Activated naive CD4-positive, alpha-beta T cell treated with anti-CD3 and anti-CD28 coated beads for 36 hours (primary cell): Measurements from ENCODE around the gene SERPINH1. TPM values are rescaled to one million over a fixed set of nuclear protein-coding genes. Genes with fewer than 3 reads are reported as not detected.

Experiments
- CTCF ChIA-PET: fragments of 350-600 bp; sonication (Branson Sonifier 250); formaldehyde crosslinking; loops from one replicate; lab custom pipeline; 2021; ENCODE audit warnings: antibody characterized with exemption; lab: Charles Lee
- DNase-seq: peaks from one replicate; pipeline ENCODE4 v3.0.0-alpha.2; 2020
- H3K27ac Mint-ChIP-seq: one replicate; pipeline ENCODE4 v1.8.0; 2021; ENCODE audit warnings: mild to moderate bottlenecking, mixed read lengths
- H3K27me3 Mint-ChIP-seq: one replicate; pipeline ENCODE4 v1.8.0; 2021; ENCODE audit warnings: low read depth, mixed read lengths
- H3K36me3 Mint-ChIP-seq: one replicate; pipeline ENCODE4 v1.8.0; 2021; ENCODE audit warnings: low read depth, mixed read lengths
- H3K4me1 Mint-ChIP-seq: one replicate; pipeline ENCODE4 v1.8.0; 2021; ENCODE audit warnings: low read depth, mixed read lengths
- H3K4me3 Mint-ChIP-seq: one replicate; pipeline ENCODE4 v1.8.0; 2021; ENCODE audit warnings: mild to moderate bottlenecking, moderate library complexity, mixed read lengths
- H3K9me3 Mint-ChIP-seq: one replicate; pipeline ENCODE4 v1.8.0; 2021; ENCODE audit warnings: mixed read lengths
- intact Hi-C: fragments of 100-400 bp; cut with micrococcal nuclease; formaldehyde crosslinking; loops from one replicate; pipeline ENCODE4 v1.15.1; 2023
- total RNA-seq, 2 experiments: library from RNA; stranded (reverse); gene quantifications; one replicate each; pipeline ENCODE4 v1.2.3, GENCODE V29; 2021

Gene SERPINH1
- total RNA-seq, 2 experiments from 2014 or later: 13.9 to 15.4 TPM

DNA sequence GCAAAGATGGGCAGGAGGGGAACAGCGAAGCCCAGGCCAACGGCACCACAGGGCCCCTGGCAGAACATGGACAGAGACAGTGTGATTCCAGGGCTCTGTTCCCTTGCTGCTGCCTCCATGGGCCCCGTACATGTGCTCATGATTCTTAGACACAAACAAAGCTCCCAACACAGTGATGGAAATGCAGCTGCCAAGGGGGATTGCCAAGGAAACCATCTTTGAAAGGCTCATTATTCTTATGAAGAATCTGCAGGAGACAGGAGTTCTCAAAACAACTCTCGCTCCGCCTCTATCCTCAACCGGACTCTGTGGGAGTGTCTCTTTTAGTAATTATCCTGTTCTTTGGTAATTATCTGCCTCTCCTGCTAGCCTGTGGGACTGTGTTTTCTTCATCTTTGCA, 32.2 kb downstream of the SERPINH1 start:
- Mint-ChIP-seq H3K4me1 (peaks cover 2% of the 10 kb centered on the region), H3K4me3 (no peak overlapping the region), H3K9me3 (no peaks in the 10 kb centered on the region), H3K36me3 (no peaks in the 10 kb centered on the region), H3K27ac (no peak overlapping the region), H3K27me3 (no peaks in the 10 kb centered on the region)
- no peak for DNase-seq
- intact Hi-C loops: no loop called here
- CTCF ChIA-PET: no interaction called here

DNA sequence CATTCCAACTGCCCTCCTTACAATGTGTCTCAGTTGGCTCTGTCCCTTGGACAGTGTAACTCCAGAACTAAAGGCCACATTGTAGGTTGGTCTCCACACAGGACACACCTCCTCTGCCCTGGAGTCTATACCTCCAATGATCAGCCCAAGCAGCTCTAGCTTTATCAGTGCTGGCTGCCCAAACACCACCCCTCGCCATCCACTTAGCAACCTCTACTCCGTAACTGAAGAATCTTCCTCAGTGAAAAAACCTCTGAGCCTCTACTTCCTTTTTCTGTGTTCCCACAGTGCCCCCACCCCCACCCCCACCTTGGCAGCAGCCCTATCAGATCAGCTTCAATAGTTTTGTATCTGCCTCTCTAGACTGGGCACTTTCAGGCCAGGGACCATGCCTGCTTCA, 33.4 kb downstream of the SERPINH1 start:
- H3K4me1 Mint-ChIP-seq: peaks cover 2% of the 10 kb centered on the region
- intact Hi-C loops: no loop called here
- H3K27me3 Mint-ChIP-seq: no peaks in the 10 kb centered on the region
- H3K4me3 Mint-ChIP-seq: no peak overlapping the region
- DNase-seq: no peak
- H3K36me3 Mint-ChIP-seq: no peaks in the 10 kb centered on the region
- H3K9me3 Mint-ChIP-seq: no peaks in the 10 kb centered on the region
- CTCF ChIA-PET: no interaction called here
- no peak overlapping the region for H3K27ac Mint-ChIP-seq

DNA sequence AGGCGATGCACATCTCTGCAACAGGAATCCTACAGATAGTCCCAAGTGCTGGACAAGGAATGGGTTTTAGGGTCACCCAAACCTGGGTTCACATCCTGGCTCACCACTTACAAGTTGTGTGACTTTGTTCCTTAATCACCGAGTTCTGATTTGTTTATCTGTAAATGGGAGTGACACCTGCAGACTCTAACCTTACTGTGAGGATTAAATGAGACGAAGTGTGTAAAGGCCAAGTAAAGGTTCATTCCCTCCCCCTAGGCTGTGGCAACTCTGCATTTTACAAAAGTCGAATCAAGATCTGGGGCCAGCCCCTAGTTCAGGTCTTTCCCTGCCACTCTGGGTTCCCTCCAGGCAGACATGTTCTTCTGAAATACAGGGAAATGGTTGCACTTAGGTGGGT, 34.9 kb downstream of the SERPINH1 start:
- CTCF ChIA-PET: interaction anchor here (1.1 kb wide), 1 partner anchor 16 kb away, joined by 4 read pairs; no protein-coding TSS in a partner anchor
- intact Hi-C loops: no loop called here
- H3K36me3 Mint-ChIP-seq: no peaks in the 10 kb centered on the region
- no peaks in the 10 kb centered on the region for H3K9me3 Mint-ChIP-seq
- H3K4me3 Mint-ChIP-seq: no peak overlapping the region
- H3K4me1 Mint-ChIP-seq: peaks cover 2% of the 10 kb centered on the region
- no peaks in the 10 kb centered on the region for H3K27me3 Mint-ChIP-seq
- no peak for DNase-seq
- H3K27ac Mint-ChIP-seq: no peak overlapping the region

DNA sequence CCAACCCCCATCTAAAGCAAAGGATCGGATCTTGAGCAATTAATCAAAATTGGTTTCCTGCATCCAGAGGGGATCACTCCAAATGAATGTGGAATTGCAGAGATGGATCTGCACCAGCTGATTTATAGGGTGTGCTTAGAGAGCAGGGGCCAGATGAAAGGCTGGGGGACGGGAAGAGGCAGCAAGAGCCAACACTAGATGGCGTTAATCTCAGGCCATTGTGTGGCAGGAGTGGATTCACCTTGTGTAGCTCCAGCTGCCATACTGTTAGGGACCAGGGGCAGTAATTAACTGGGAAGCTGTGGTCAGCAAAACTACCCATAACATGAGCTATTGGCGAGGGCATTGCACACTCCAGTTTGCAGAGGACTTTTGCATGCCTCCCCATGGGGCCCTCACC, 35.6 kb downstream of the SERPINH1 start:
- H3K4me1 Mint-ChIP-seq: no peaks in the 10 kb centered on the region
- CTCF ChIA-PET: interaction anchor here (0.7 to 1.7 kb wide), 8 partner anchors 9 to 943 kb away, joined by 3 to 4 read pairs (median 4); no protein-coding TSS in a partner anchor
- no peaks in the 10 kb centered on the region for H3K9me3 Mint-ChIP-seq
- H3K36me3 Mint-ChIP-seq: no peaks in the 10 kb centered on the region
- H3K4me3 Mint-ChIP-seq: no peak overlapping the region
- intact Hi-C loops: no loop called here
- no peak for DNase-seq
- no peak overlapping the region for H3K27ac Mint-ChIP-seq
- H3K27me3 Mint-ChIP-seq: no peaks in the 10 kb centered on the region

DNA sequence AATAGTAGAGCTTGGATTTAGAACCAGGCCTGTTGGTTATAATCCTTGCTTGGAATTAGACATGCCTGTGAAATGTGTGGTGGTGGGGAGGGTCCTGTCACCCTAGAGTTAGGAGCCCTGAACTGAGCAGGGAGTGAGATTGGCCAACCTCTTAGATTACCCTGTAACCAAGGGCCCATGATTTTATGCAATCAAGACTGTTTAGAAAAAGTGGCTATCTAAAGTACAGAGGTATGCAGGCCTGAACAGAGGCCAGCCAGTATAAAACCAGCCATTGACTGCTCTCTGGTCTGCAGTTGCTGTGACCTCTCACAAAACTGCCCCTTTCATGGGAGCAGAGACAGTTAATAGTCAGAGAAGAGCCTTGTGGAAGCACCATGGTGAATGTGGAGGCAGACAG, 36.2 kb downstream of the SERPINH1 start:
- Mint-ChIP-seq H3K9me3 (no peaks in the 10 kb centered on the region), H3K36me3 (no peaks in the 10 kb centered on the region), H3K4me3 (no peak overlapping the region), H3K27ac (no peak overlapping the region), H3K27me3 (no peaks in the 10 kb centered on the region), H3K4me1 (no peaks in the 10 kb centered on the region)
- no peak for DNase-seq
- intact Hi-C loops: no loop called here
- CTCF ChIA-PET: interaction anchor here (0.8 to 1.7 kb wide), 8 partner anchors 10 to 299 kb away, joined by 3 to 4 read pairs (median 4); no protein-coding TSS in a partner anchor

DNA sequence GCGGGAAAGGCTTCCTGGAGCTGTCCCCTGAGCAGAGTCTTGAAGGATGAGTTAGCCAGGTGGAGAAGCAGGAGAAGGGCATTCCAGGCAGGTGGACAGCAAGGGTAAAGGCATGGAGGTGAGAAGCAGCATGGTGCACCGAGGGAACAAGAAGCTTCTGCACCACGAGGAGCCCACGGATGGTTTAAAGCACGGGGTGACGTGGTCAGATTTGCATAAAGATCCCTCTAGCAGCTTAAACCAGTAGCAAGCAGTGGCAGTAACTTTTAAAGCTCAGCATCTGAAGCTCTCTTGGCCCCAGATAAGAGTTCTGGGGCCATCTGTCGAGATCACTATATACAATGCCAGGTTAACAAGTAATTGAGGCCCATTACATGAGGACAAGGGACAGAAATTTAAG, 36.8 kb downstream of the SERPINH1 start:
- no peak for DNase-seq
- intact Hi-C loops: no loop called here
- Mint-ChIP-seq H3K4me1 (no peaks in the 10 kb centered on the region), H3K27me3 (no peaks in the 10 kb centered on the region), H3K36me3 (no peaks in the 10 kb centered on the region), H3K27ac (no peak overlapping the region), H3K4me3 (no peak overlapping the region), H3K9me3 (no peaks in the 10 kb centered on the region)
- CTCF ChIA-PET: interaction anchor here (0.8 to 1.7 kb wide), 5 partner anchors 13 to 154 kb away, joined by 3 to 6 read pairs (median 4); no protein-coding TSS in a partner anchor

DNA sequence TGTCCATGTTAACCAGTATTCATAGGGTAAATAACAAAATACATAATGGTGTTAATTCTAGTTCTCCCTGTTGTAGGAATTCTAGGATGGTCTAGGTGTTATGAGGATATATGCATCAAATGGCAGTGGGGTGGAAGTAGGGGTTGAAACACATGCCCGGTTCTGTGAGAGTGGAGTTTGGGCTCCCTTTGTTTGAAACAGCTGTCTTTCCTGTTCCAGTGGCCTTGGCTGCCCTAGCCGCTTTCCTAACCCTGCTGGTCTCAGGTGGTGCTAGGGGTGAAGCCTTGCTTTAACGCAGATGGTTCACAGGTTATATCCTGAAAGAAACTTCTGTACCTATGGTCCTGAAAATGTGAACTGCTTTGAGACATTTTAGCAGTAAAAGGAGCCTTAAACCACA, 38.3 kb downstream of the SERPINH1 start:
- no peak for DNase-seq
- H3K36me3 Mint-ChIP-seq: no peaks in the 10 kb centered on the region
- no peak overlapping the region for H3K27ac Mint-ChIP-seq
- no peaks in the 10 kb centered on the region for H3K27me3 Mint-ChIP-seq
- no peak overlapping the region for H3K4me3 Mint-ChIP-seq
- CTCF ChIA-PET: interaction anchor here (0.6 to 2.0 kb wide), 3 partner anchors 16 to 629 kb away, joined by 4 to 5 read pairs (median 5); no protein-coding TSS in a partner anchor
- intact Hi-C loops: no loop called here
- no peaks in the 10 kb centered on the region for H3K4me1 Mint-ChIP-seq
- no peaks in the 10 kb centered on the region for H3K9me3 Mint-ChIP-seq

DNA sequence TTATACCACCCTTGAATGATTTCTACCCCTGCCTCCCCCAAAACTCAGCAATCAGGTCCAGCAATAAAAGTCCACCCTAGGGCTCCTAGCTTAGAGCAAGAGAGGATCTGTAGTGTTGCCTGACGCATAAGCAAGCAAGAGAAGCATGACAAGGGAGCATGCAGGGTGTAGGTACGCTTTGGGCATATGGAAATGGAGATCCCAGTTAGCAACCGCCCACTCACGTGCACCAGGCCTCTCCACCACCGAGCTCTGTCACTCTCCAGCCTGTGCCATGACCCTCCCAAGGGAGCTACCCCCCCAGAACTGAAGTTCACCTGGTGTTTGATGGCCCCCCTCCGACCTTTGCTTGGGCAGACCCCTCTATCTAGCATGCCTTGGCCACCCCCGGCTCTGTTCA, 39.4 kb downstream of the SERPINH1 start:
- Mint-ChIP-seq H3K4me3 (no peak overlapping the region), H3K4me1 (no peaks in the 10 kb centered on the region), H3K9me3 (no peaks in the 10 kb centered on the region), H3K27me3 (no peaks in the 10 kb centered on the region), H3K27ac (no peak overlapping the region), H3K36me3 (no peaks in the 10 kb centered on the region)
- CTCF ChIA-PET: interaction anchor here (0.7 to 2.0 kb wide), 3 partner anchors 17 to 69 kb away, joined by 3 to 5 read pairs (median 4); no protein-coding TSS in a partner anchor
- intact Hi-C loops: no loop called here
- DNase-seq: no peak

DNA sequence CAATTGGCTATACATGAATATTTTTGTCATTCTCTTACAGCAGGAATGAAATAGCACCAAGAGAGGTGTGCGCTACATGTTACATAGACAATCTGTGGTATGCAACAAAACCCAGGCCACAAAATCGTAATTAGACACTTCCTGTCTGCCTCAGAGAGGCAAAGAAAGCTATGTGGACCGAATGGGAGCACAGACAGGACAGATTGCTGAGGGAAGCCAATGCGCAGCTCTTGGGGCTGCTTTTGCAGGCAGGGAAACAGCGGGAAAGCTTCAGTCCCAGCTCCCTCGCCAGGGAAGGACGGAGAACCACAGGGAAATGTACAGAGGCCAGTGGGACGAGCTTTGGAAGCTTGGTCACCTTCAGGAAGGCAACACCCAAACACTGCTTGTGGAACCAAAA, 40.9 kb downstream of the SERPINH1 start:
- no peaks in the 10 kb centered on the region for H3K4me1 Mint-ChIP-seq
- CTCF ChIA-PET: interaction anchor here (0.6 kb wide), 1 partner anchor 314 kb away, joined by 4 read pairs; no protein-coding TSS in a partner anchor
- no peak for DNase-seq
- intact Hi-C loops: no loop called here
- H3K4me3 Mint-ChIP-seq: no peak overlapping the region
- no peaks in the 10 kb centered on the region for H3K27me3 Mint-ChIP-seq
- no peaks in the 10 kb centered on the region for H3K9me3 Mint-ChIP-seq
- H3K36me3 Mint-ChIP-seq: no peaks in the 10 kb centered on the region
- H3K27ac Mint-ChIP-seq: no peak overlapping the region

DNA sequence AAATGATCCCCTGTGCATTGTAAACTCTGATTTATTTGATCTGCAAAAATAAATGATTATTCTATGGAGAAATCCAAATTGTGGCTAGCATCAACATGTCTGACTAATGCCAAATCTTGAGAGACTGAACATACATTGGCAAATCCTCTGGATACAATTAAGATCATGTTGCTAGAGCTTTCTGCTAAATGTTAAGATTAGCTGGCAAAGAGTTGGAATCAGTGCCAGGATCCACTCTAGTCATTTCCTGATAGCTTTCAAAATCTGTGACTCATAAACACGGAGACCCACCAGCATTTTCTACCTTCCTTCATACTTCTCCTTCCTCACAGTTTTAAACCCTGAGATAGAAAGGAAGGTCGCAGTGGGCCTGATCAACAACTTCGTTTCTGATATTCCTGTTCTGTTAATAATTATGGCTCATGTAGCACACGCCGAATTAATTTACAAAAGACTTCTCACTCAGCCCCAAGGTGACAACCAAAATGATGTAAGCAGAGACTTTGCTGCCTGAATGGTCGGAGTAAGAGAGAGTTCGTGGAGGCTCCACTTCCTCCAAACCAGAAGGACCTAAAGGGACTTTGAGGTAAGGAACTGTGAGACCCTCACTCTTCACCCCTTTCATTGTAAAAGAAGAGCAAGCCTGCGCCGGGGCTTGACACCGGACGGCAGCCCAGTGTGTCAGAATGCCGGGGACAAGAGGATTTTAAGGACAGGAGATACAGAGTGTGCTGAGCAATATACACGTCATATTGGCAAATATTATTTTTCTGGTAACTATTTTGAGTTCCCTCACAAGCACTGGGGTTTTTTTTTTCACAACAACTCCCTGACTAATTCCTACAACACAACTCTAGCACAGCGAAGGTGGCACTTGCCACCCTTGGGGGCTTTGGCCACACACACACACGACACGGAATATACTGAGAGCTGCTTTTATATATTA, 42.0 kb downstream of the SERPINH1 start:
- Mint-ChIP-seq H3K36me3 (no peaks in the 10 kb centered on the region), H3K27ac (no peak overlapping the region), H3K4me3 (no peak overlapping the region), H3K9me3 (no peaks in the 10 kb centered on the region), H3K27me3 (no peaks in the 10 kb centered on the region), H3K4me1 (no peaks in the 10 kb centered on the region)
- intact Hi-C loops: no loop called here
- CTCF ChIA-PET: interaction anchor here (0.9 kb wide), 1 partner anchor 21 kb away, joined by 3 read pairs; no protein-coding TSS in a partner anchor
- DNase-seq: no peak

DNA sequence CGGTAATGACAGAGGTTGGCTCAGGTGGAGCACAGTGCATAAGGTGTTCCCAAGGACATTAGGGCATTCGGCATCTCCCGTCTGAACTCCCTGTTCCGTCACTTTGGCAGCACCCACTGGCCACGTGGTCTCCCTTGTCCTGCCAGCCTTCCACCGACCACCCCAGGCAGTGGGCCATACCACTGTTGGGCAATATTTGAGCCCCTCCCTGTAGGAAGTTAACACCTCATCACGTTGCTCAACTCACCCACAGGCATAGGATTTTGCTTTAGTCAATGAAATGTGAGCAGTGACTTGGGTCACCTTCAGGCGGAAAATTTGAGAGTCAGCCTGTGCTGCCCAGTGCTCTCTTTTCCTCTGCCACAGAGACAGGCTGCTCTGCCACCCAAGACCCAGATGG, 44.0 kb downstream of the SERPINH1 start:
- Mint-ChIP-seq H3K36me3 (no peaks in the 10 kb centered on the region), H3K9me3 (no peaks in the 10 kb centered on the region), H3K27me3 (peaks cover 2% of the 10 kb centered on the region), H3K27ac (no peak overlapping the region), H3K4me1 (no peaks in the 10 kb centered on the region), H3K4me3 (no peak overlapping the region)
- CTCF ChIA-PET: no interaction called here
- intact Hi-C loops: no loop called here
- no peak for DNase-seq

DNA sequence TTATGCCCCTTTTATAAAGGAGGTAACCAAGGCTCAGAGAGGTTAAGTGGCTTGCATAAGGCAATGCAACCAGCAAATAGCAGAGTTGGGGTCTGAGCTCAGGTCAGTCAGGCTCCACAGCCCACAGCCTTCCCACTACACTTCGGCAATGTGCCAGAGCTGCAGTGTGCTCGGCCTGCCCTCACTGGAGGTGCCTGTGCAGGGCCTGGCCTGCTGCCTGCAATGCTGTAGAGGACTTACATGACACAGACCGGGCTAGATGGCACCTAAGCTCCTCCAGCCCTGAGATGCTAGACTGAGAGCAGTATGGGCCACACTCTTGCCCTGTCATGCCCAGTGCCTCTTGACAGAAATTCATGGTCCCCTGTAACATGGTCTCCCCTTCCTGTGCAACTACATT, 49.8 kb downstream of the SERPINH1 start:
- H3K4me3 Mint-ChIP-seq: no peak overlapping the region
- no peaks in the 10 kb centered on the region for H3K4me1 Mint-ChIP-seq
- peaks cover 2% of the 10 kb centered on the region for H3K27me3 Mint-ChIP-seq
- DNase-seq: no peak
- H3K36me3 Mint-ChIP-seq: no peaks in the 10 kb centered on the region
- no peak overlapping the region for H3K27ac Mint-ChIP-seq
- no peaks in the 10 kb centered on the region for H3K9me3 Mint-ChIP-seq
- CTCF ChIA-PET: interaction anchor here (1.0 to 1.1 kb wide), 2 partner anchors 13 to 94 kb away, joined by 3 to 4 read pairs; no protein-coding TSS in a partner anchor
- intact Hi-C loops: no loop called here
